NCI-H2227 (cell line): ENCODE data around the gene USHBP1.

Experiments used
- DNase-seq: peaks from one replicate; lab custom pipeline; 2025; ENCODE audit not compliant: unreplicated experiment; lab: John Stamatoyannopoulos, UW

USHBP1 gene

DNA sequence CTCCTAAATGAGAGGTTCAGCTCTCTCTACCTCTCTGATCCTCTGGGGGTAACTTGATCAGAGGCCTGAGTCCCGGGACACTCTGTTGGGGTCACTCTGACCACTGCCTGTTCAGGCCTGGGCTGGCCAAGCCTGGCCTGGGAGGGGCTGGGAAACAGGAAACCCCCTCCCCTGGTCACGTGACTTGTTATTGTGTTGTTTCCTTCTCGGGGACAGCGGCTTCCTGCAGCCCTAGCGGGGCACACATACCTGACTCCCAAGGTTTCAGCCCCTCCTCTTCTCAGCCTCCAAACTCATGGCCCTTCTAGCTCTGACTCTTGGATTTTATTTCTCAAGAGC, at the start of gene USHBP1:
Gene USHBP1 (minus strand): TSS at position 105 of the 339 bp plus-strand sequence. CDS start 446 bp downstream, outside the sequence.
- no peak for DNase-seq

DNA sequence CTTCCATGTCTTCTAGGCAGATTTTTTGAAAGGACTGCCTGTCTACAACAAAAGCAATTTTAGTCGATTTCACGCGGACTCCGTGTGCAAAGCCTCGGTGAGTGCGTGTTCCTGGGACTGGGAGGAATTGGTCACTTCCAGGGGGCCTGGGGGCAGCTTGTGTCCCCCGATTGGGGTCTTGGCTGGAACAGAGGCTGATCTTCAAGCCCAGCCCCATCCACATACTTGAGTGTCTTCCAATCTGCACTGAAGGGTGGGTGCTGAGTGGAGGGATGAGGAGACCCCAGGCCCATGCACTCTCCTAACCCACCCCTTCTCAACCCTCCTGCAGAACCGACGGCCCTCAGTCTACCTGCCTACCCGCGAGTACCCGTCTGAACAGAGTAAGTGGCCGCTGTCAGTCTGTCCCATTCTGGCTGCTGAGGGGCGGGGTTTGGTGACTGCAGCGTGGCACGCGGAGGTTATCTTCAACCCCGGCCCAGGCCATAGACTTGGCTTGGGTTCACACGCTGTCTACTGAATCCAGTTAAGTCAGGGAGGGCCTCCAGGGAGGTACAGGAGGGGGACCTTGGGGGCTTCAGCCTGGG, 49.6 kb upstream of the USHBP1 start:
- no peak for DNase-seq

DNA sequence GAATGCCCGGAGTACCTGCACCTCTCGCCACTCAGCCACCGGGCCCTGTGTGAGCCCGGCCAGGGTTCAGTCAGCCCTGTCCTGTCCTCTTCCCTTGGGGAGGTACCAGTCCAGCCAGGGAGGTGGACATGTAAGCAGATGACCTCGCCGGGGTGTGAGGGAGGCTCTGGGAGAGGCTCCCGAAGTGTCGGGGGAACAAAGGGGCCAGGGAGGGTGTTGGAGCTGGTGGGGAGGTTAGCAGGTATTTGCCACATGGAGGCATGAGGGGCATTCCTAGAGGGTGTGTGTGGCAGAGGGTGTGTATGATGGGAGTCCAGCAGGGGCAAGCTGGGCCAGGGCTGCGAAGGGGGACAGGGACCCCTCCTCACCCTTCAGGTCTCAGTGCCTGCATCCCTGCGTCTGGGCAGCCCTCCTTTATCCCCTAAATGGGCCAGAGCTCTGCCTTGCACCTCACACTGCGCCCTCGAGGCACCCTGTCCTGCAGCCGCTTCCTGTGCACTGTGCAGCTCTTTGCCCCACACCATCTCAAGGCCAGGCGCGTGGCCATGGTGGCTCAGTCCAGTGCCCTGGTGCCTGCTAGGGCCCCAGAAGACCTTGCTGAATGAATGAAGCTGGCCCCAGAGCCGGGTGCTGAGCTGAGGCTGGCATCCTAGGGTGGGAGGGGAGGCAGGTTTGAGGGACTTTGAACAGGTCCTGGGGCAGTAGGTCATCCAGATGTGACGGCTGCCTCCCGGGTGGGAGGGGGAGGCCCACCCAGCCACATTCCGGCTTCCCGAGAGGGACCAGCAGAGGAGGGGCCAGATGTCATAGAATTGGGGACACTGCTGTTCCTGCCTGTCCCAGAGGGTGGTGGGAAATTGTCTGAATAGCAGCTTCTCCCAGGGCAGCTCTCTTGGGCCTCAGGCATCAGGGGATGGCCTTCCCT, 47.9 kb upstream of the USHBP1 start:
- no peak for DNase-seq

DNA sequence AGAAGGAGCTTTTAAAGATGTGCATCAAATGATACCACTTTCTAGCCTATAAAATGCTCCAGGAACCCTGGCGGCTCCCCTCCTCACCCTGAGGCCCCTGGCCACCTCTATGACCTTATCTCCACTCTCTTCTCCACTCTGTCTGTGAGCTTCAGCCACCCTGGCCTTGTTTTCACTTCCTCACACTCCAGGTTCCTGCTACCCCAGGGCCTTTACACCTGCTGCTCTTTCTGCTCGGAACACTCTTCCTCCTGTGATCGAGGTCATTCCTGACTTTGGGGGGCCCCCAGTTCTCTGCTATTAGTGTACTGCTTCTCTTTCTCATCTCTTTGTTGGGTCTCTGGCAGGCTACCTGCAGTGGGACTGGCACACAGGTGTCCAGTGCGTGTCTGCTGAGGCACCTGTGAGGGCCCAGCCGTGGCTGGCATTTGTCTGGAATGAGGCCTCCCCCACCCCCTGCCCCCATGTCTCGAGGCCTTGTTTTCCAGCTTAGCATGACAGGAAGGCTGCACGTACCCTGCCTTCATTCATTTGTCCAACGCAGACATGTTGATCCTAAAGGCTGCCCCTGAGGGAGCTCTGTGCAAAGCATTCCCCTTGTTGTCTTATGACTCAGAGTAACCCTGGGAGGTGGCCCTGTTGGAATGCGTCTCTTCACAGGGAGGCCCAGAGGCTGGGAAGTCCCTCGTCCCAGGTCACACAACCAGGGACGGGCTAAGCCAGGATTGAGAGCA, 47.1 kb upstream of the USHBP1 start:
- no peak for DNase-seq

DNA sequence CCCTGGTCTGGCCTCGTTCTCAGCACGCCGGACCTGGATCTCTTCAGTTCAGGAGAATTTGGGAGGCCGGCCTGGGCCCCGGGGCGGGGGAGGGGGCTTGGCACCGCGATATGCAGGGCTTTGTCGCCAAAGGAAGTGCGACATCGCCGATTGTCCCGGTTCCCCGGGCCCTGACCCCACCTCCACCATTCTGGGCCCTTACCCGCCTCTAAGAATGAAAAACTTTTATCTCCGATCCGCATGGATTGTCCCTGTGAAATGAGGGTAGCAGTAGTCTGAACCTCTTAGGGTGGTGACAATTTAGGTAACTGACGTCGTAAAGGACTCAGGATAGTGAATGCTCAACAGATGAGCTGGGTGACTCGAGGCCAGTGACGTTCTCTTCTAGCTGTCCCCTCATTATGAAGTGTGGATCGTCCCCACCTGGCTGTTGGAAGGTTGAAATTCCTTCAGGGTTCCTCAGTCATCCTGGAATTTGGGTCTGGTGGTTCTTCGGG, 45.5 kb upstream of the USHBP1 start:
- DNase-seq, result no peak

- DNase-seq, result peak; percentile 99
Measured at GRCh38 chr19:17309198-17309964, 44.8 kb upstream of the USHBP1 start, which contains the start of gene DDA1. Gene DDA1, plus strand, starts transcription at chr19:17309563. Its CDS starts 92 bp downstream, at chr19:17309655.

GRCh38 chr19:17307876-17308377, 43.4 kb upstream of the USHBP1 start:
- no peak for DNase-seq

- DNase-seq, result no peak
Measured at GRCh38 chr19:17306285-17306714, 41.8 kb upstream of the USHBP1 start.

DNA sequence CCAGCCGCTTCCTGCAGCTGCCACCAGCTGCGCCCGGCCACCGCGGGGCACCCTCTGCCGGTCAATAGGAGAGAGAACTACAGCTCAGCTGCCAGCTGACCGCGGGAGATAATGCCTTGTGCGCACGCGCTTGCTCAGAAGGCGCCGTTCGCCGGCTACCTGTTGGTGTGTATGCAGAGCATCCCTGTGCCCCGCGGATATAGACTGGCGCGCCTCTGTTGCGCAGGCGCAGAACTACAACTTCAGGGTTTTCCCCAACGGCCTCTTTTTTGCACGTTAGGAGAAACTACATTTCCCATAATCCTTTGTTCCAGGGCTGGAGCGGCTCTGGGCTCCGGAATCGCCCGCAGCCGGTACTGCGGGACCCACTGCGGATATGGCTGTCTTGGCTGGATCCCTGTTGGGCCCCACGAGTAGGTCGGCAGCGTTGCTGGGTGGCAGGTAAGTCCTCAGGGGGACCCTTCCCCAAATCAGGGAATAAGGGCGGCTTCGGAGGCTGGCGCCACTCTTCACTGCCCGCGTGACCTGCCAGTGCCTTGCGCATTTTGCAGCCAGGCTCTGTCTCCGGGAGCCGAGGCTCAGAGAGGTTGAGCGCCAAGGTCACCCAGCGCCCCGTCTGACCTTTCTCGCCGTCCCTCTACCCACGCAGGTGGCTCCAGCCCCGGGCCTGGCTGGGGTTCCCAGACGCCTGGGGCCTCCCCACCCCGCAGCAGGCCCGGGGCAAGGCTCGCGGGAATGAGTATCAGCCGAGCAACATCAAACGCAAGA, 41.2 kb upstream of the USHBP1 start, which contains the start of gene MRPL34:
Gene MRPL34 (plus strand): TSS at position 356 of the 768 bp plus-strand sequence. CDS start 21 bp downstream, at position 377.
- peak; percentile 98 for DNase-seq

DNA sequence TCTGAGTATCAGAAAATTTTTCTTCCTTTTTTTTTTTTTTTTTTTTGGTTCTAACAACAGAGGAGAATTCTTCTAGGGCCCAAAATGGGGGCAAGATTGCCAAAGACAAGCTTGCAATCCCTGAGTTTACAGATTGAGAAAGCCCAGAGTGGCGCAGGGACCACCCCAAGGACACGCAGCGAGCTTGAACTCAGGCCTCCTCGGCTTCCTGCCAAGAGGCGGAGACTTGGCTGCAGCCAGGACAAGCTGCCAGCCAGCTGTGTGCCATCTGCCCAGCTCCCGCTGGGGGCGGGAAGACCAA, 40.6 kb upstream of the USHBP1 start:
- no peak for DNase-seq

GRCh38 chr19:17304386-17305215, 40.1 kb upstream of the USHBP1 start:
- no peak for DNase-seq

DNA sequence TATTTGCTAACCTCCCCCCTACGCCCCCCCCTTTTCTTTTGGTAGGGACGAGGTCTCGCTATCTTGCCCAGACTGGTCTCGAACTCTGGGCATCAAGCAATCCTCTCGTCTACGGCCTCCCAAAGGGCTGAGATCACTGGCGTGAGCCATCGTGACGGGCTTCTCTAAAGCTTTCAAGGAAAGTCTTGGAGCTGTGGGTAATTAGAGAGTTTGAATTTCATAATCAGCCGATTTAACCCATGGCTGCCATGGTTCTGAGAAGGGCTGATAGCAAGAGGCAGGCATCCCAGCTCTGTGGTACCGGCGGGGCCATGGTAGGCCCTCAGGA, 39.4 kb upstream of the USHBP1 start:
- DNase-seq, result peak; percentile 30

- peak; percentile 96 for DNase-seq
Measured at GRCh38 chr19:17303167-17303939, 38.8 kb upstream of the USHBP1 start, which contains the start of gene ABHD8. Gene ABHD8, minus strand, starts transcription at chr19:17303425. Its CDS starts 1,809 bp downstream, at chr19:17301616.

DNA sequence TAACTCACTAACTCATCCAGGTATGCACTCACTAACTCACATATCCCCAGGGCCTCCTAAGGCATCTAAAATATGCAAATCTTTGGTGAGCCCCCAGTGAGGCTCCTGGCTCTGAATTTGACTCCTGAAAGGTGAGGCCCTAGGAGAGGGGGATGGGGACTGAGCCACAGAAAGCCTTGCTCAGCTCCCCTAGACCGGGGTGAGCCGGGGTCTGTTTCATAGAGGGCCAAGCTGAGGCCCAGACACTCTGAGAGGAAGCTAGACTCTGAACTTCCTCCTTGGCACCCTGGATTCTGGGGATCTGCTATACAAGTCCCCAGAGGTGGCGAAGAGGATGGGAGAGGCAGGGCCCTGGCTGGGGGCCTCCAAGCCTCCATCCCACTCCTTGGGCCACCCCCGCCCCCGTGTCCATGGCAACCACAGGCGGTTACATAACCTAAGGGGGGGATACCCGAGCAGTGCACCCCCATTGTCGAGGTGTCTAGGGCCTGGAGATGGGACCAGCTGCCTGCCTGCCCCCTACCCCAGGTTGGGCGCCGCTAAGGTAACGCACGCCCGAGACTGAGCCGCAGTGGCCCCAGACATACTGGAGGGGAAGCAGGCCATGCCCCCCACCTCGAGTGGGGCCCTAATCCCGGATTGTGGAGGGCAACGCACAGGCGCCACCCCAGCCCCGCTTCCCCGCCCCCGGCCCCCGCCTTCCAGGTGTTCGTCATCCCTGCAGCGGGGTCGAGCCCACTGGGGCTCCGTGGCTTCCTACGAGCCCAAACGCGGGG, 38.0 kb upstream of the USHBP1 start:
- peak; percentile 27 for DNase-seq

GRCh38 chr19:17300992-17301619, 36.6 kb upstream of the USHBP1 start:
- no peak for DNase-seq

DNA sequence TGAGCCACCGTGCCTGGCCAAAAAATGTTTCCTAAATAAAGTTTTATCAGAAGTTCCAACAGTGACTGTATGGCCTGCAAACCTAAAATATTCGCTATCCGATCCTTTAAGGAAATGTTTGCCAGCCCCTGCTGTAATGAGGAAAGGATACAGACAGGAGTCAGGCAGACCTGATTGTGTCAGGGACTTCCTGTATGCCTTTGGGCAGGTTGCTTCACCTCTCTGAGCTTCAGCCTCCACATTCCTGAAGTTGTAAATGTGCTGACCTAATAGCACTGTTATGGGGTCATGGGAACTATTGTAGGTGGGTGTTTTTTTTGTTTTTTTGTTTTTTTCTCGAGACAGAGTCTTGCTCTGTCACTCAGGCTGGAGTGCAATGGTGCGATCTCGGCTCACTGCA, 32.4 kb upstream of the USHBP1 start:
- DNase-seq, result no peak

DNA sequence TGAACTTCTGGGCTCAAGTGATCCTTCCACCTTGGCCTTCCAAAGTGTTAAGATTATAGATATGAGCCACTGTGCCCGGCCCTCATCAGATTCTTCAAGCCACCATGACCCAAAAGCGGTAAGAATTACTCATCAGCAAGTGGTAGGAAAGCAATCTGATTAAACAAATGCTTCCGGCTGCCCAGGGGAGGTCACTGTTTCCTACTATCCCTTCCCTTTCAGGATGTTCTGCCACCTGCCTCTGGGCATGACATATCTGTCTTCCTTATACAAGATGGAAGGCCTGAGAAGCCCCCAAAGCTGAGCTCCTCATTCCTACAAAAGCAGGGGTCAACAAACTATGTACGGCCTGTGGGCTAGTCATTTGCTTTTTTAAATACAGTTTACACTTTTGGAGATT, 31.7 kb upstream of the USHBP1 start:
- no peak for DNase-seq
